Measurements from ENCODE around the gene ROBO2.

GRCh38 chr3:77146004-77146403, 106.1 kb downstream of the ROBO2 start:
- TF ChIP-seq CTCF (IDR thresholded peaks at IDR 0.05) (no peak), POLR2A (IDR thresholded peaks at IDR 0.05) (no peak)

All from esophagus squamous epithelium (tissue), 4 donors.